Measurements from ENCODE around the gene ANKS6.

ANKS6 gene

GRCh38 chr9:98726735-98727134 lies 69.6 kb downstream of the ANKS6 start:
- DNase-seq, result no peak

GRCh38 chr9:98724810-98725530 lies 71.4 kb downstream of the ANKS6 start:
- DNase-seq, result no peak

- no peak for DNase-seq
Observed at GRCh38 chr9:98721643-98722042, 74.7 kb downstream of the ANKS6 start.

GRCh38 chr9:98720402-98720801 lies 76.0 kb downstream of the ANKS6 start:
- DNase-seq, result no peak

DNA sequence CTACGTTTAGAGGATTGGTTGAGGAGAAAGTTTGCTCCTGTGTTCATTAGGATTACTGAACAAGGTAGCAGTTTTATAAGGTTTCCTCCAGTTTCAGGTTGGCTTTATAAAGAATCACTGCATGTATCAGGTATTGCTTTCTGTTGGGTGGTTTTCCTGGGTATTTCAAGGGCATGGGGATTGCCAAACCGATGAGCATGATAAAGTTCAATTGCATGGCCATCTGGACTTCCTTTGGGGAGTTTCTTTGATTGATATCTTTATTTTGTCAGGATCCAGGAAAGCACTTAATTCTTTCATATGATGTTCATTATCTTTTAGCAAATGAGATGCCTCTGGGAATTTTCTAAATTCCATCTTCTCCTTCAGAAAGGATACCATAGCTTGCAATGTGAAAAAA lies 77.3 kb downstream of the ANKS6 start:
- DNase-seq, result no peak

DNA sequence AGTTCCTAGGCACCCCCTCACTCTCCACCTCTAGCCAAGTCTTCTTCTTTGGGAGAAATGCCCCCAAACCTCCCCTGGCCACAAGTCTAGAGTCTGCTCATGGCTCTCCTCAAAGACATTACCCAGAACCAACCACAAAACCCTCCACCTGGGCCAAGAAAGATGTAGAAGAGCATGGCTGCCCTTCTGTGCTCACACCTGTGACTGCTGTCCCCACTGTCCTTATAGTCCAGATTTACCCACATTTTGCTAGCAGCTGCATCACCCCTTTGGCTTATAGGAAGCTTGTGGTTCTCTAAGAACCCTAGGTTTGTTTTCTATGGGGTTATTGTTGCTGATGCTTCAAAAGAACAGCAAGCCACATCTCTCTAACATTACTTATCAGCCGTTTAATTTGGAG lies 81.5 kb downstream of the ANKS6 start:
- no peak for DNase-seq

DNA sequence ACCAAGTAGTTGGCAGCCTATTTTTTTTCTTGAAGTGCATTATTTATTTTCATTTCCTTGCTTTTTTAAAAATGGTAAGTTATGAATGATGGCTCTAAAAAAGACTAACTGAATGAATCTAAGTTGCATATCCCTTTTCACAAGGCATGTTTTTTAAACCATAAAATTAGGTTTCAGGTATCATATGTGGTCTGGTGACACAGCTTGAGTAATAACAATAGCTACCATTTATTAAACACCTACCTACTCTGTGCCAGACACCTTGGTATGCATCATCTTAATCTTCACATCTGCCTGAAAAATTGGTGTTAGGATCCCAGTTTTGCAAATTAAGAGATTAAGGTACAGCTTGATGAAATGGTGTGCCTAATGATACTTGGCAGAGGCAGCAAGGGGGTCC lies 83.4 kb downstream of the ANKS6 start:
- no peak for DNase-seq

- no peak for DNase-seq
Observed at GRCh38 chr9:98709968-98710965, 86.1 kb downstream of the ANKS6 start.

DNA sequence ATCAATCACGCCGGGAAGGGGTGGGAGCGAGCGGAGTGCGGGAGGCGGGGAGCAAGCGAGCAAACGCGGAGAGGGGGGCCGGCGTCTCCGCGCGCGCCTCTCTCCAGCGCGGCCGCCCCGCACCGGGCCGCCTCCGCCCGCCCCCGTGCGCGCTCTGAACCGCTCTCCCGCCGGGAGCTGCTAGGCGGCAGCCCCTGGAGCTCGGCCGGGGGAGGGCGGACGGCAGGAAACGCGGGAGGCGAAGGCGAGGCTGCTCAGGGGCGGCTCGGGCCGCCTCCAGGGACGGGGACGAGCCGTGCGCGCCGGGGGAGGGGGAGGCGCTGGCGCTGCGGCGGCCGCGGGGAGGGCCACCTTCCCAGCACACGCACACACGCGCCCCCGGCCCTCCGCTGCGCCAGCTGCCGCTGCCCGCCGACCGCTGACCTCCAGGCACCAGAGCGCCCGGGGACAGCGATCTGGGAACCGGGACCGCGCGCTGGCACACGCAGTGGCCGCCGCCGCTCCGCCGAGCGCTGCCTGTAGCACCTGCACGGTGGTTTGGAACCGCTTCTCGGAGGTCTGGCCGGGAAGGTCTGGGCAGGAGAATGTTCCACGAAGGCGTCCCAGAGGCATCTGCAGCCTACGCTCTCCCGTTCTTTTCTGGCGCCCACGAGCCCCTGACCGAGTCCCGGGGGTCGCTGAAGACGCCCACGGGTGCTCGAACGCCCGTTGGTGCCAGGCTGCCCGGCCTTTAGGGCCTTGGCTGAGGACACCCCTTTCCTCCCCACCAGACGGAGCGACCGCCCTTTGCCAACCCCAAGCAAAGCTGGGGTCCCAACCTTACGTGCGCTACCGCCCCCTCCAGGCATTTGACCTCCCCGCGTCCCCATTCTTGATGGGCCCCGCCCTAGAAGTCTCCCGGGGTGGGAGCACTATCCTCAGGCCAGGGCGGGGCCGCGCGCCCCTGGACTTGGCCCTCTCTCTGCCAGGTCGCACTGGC lies 87.1 kb downstream of the ANKS6 start, which contains the start of gene GABBR2:
GABBR2 (minus strand) TSS at position 3 of the 979 bp plus-strand sequence. CDS start 198 bp downstream, outside the sequence.
- DNase-seq, result no peak

DNA sequence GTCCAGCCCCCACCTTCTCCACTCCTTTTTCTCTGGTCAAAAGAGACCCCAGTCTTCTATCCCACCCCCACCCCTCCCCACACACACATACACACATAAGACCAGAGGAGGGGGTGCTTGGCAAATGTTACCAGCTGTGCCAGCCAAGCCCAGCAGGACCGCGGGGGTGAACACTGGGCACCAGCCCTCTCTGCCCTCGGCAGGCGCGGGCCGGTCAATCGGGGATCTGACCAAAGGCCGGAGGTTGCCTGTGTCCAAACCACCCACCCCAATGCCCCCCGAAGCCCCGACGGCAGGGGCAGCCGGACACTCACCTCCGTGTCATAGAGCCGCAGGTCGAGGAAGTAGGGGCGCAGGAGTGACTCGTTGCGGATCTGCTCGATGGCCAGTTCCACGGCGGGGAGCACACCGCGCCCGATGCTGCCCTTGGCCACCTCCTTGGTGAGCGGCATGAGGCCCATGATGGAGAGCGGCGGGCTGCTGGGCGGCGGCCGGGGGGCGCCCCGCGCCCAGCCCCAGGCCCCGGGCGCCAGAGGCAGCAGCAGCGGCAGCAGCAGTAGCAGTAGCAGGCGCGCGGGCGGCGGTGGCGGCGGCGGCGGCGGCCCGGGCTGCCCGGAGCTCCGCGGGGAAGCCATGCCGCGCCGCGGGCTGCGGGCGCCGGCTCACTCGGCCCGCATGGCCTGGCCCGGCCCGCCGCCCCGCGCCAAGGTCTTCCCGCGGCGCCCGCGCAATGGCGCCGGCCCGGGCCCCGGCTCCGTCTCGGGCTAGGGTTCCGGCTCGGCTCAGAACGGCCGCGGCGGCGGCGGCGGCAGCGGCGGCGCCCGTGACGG lies 88.0 kb downstream of the ANKS6 start:
- DNase-seq, result no peak

DNA sequence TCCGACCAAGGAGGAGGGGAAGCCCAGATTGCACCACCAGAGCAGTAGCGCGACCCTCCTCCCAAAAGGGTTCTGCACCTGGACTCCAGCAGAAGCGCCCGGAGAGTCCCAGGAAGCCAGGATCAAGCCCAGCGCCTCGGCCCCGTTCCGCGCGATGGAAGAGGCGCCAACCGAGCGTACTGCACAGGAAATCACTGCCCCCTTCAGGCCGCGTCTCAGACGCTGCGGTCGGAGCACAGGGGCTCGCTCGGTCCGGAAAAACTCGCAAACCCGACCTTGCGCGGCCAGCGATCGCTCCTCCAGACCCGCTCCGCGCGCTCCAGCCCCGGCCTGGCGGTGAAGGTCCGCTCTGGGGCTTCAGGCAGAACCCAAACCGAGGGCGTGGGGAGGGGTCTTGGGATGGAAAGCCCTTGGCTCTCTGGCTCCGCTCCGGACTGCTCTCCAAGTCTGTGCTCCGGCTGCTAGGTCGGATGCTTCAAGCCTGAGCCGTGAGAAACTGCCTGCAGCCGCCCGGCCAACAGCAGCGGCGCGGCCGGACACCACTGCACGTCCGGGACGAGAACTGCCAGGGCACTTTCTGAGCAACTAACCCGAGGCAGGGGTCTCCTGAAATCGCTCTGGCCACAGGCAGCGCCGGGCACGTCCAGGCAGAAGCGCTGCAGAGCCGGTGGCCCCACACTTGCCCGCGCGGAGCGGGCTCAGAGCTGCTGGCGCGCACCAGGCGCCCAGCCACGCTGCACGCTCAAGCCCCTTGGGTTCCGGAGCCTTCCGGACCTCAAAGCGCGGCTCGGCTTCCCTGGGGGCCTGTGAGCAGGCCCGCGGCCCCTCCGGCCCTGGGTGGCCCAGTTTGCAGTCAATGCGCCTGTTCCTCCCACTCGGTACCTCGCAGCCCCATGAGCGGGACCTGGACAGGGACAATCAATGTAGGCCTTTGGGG lies 88.9 kb downstream of the ANKS6 start:
- no peak for DNase-seq

DNA sequence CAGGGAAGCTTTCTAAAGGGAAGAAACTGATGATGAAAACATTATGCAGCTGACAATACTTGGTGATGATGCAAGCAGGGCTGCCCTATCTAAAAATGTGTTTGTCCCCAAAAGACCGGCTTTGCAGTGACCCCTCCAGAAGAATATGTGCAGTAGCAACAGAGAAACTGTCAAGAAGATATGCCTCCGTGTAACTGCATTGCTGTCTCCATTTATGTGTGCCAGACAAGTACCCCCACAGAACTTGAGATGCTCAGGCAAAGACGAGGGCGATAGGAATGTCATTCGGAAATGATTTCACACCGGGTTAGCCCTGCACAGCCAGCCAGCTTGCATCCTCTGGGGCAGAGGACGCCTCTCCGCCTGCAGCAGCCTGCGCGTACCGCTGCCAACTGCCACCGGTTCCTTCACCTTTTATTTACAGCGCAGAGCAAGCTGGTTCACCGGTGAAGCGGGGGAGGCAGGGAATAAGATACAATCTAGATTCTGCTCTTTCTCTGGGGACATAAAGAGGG lies 89.6 kb downstream of the ANKS6 start:
- no peak for DNase-seq

- no peak for DNase-seq
Observed at GRCh38 chr9:98702835-98703380, 93.4 kb downstream of the ANKS6 start.

DNA sequence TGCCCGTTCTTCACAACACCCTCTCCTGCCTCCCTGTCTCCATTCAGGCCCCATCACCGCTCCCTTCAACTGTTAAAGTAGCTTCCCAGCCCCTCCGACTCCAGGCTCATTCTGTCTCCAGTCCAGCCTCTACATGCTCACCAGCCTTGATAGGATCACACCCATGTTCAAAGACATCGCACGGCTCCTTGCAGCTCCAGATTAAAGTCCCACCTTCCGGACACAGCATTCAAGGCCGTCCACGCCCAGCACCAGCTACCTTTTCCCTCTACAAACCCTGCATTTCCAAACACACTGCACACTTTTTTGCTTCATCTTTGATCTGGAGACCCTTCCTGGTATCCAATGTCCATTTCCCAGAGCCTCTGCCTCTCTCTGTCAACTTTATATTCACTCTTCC lies 94.0 kb downstream of the ANKS6 start:
- no peak for DNase-seq

DNA sequence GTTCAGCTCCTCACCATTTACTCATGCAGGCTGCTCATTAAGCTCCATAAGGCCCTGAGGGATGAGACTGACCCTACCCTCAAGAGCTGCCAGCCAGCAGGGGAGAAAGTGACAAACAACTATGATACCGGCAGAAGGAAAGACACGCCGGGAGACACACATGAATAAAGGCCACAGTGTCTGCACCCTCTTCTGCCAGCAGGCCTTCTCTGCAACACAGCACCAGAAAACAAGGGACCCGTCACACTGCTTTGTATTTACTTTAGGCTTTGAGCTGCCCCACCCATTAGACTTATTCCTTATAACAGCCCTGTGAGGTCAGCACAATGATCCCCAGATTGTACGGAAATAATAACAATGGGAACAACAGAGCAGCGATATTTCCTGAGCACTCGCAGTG lies 94.8 kb downstream of the ANKS6 start:
- no peak for DNase-seq

- no peak for DNase-seq
Observed at GRCh38 chr9:98700801-98701200, 95.6 kb downstream of the ANKS6 start.

DNA sequence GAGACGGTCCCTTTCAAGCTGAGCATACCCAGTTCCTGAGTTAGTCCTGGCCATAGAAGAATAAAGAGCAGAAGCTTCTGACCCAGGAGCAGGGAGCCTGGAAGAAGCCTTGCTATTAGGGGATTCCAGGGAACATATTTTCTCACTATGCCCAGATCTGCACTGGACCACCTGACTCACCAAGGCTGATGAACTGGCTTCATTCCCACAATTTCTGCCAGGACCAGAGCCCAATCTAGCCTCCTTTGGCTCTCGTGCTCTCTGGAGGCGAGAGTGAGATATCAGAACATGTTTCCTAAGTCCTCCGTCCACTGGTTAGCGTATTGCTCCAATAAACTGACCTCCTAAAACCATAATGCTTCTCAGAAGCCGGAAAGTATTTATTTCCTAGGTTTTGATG lies 97.5 kb downstream of the ANKS6 start:
- no peak for DNase-seq

DNA sequence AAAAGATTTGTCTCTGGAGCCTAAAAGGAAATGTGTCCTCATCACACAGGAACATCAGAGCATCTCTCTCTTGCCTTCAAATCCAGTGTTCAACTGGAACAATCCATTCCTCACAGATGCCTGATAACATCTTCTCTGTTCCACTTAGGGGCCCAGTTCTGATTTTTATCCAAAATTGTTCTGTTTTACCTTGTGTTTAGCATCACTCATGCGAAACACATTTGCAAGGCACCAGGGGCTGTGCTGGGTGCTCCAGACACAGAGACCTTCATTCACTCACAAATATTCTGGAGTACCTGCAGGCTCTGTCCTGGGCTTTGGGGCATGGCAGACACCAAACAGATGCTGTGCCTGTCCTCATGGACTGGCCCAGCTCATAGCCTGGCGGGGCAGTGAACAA lies 101.4 kb downstream of the ANKS6 start:
- DNase-seq, result no peak

DNA sequence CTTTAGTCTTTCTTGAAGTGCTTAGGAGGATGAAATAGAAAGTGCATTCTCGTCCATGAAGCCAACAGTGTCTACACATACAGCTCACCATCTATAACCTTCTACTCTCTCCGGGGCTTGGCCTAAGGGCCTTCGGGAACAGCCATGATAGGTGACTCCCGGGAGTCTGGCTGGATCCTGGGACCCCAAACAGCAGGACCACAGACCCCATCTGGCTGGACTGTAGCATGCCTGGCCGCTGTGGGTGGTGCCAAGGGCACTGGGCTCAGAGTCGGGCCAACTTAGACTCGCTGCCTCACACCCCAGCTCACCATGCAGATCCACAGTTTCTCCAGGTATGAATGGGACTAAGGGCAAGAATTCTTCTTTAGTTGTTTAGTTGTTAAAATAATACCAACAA lies 104.0 kb downstream of the ANKS6 start:
- no peak for DNase-seq

GRCh38 chr9:98691890-98692289 lies 104.5 kb downstream of the ANKS6 start:
- DNase-seq, result no peak

All from SIG-M5 (cell line).